Left ventricle myocardium inferior (tissue), 1 donor: ENCODE results near the gene PABPN1L. TPM values are rescaled to one million over a fixed set of nuclear protein-coding genes. Genes with fewer than 3 reads are reported as not detected.

ENCODE experiments used
- DNase-seq: peaks from one replicate; pipeline ENCODE4 v3.0.0-alpha.2; 2020
- H3K27ac ChIP-seq: fragments of 200-600 bp; replicated peaks from 2 replicates; pipeline ENCODE4 v1.8.0; 2021
- H3K27me3 ChIP-seq: fragments of 200-600 bp; 2 replicates; pipeline ENCODE4 v1.8.0; 2021; ENCODE audit warnings: low read depth
- H3K36me3 ChIP-seq: fragments of 200-600 bp; 2 replicates; pipeline ENCODE4 v1.8.0; 2021
- H3K4me1 ChIP-seq: fragments of 200-600 bp; 2 replicates; pipeline ENCODE4 v1.8.0; 2021
- H3K4me3 ChIP-seq: fragments of 200-600 bp; 2 replicates; pipeline ENCODE4 v1.8.0; 2021; ENCODE audit warnings: mild to moderate bottlenecking, moderate library complexity
- H3K9me3 ChIP-seq: fragments of 200-600 bp; replicated peaks from 2 replicates; pipeline ENCODE4 v1.8.0; 2021
- intact Hi-C: fragments of 100-400 bp; cut with micrococcal nuclease; formaldehyde crosslinking; loops from one replicate; pipeline ENCODE4 v1.11.0; 2022
- total RNA-seq: library from RNA; stranded (reverse); fragmentation: NEBNext Ultra II Directional; extraction: Animal tissue kit (Norgen Biotek cat#: 25700); gene quantifications from one replicate; pipeline ENCODE4 v1.2.1, GENCODE V29; 2021
- TF ChIP-seq, protein P1 (sequence below): fragments of 200-600 bp; IDR thresholded peaks from 2 replicates; pipeline ENCODE4 v1.8.0; 2021; ENCODE audit warnings: antibody characterized with exemption, mild to moderate bottlenecking, borderline replicate concordance
- donor health status: DM: no; HTN: yes; CAD: no; lungs with severe emphysema.

The PABPN1L gene
- total RNA-seq, 1 donor from 2014 or later = not detected

DNA sequence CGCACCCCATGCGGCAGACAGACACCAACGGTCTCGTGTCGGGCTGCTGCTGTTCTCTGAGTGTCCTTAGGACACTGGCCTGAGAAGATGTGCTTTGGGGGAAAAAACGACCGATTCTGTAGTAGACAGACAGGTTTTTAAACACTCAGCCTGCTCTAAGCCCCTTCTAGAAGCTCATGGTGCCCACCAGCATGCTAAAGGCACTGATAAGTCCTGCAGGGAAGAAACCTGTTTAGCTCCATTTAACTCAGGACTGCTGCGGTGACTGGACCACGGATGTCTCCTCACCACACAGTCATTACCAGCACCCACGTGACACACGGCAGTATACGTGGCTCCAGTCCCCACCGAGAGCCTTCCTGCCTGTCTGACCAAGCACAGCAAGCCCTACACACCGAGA, 35.7 kb downstream of the PABPN1L start:
- H3K36me3 ChIP-seq = peaks cover 39% of the 10 kb centered on the region
- TF ChIP-seq, protein P1, sequence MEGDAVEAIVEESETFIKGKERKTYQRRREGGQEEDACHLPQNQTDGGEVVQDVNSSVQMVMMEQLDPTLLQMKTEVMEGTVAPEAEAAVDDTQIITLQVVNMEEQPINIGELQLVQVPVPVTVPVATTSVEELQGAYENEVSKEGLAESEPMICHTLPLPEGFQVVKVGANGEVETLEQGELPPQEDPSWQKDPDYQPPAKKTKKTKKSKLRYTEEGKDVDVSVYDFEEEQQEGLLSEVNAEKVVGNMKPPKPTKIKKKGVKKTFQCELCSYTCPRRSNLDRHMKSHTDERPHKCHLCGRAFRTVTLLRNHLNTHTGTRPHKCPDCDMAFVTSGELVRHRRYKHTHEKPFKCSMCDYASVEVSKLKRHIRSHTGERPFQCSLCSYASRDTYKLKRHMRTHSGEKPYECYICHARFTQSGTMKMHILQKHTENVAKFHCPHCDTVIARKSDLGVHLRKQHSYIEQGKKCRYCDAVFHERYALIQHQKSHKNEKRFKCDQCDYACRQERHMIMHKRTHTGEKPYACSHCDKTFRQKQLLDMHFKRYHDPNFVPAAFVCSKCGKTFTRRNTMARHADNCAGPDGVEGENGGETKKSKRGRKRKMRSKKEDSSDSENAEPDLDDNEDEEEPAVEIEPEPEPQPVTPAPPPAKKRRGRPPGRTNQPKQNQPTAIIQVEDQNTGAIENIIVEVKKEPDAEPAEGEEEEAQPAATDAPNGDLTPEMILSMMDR = no peak

DNA sequence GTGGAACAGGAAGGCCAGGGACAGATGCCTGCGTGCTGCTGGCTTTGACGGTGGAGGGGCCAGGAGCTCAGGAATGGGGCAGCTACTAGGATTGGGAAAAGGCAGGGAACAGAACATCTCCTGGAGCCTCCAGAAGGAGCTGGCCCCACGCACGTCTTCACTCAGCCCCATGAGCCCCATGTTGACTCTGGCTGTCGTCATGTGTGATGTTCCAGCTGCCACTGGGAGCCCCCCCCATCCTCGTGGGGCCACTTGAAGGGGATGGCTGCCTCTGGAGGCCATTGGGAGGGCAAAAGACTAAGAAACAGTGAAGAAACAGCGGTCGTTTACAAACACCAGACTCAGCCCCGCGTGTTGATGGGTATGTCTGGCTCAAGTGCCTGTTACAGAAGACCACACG, 36.2 kb downstream of the PABPN1L start:
- Histone ChIP-seq H3K4me3 (no peak overlapping the region), H3K27me3 (no peaks in the 10 kb centered on the region), H3K27ac (peak overlapping the region; percentile 28), H3K9me3 (no peaks in the 10 kb centered on the region), H3K4me1 (no peaks in the 10 kb centered on the region), H3K36me3 (peaks cover 34% of the 10 kb centered on the region)
- peak; percentile 57 for DNase-seq
- TF ChIP-seq, protein P1 = no peak
- intact Hi-C loops = no loop called here

More for the DNA sequence above, 35.7 kb downstream of the PABPN1L start:
- no peaks in the 10 kb centered on the region for H3K27me3 ChIP-seq
- no peaks in the 10 kb centered on the region for H3K9me3 ChIP-seq
- intact Hi-C loops = no loop called here
- no peaks in the 10 kb centered on the region for H3K4me1 ChIP-seq
- H3K27ac ChIP-seq = peak overlapping the region; percentile 28
- H3K4me3 ChIP-seq = no peak overlapping the region
- no peak for DNase-seq

DNA sequence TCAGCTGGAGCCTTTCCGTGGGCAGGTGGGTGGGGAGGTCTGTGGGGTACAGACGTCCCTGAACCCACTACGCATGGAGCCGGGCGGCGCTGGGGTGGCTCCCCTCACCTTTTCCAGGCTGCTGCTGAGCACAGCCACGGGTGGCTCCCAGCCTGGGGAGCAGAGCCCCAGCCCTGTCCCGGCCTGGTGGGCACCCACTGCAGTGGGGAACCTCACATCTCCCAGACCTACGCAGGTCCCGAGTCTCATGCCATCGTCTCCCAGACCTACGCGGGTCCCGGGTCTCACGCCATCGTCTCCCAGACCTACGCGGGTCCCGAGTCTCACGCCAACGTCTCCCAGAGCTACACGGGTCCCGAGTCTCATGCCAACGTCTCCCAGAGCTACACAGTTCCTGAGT, 37.7 kb downstream of the PABPN1L start:
- TF ChIP-seq, protein P1 = no peak
- no peak for DNase-seq
- H3K27me3 ChIP-seq = no peaks in the 10 kb centered on the region
- no peaks in the 10 kb centered on the region for H3K9me3 ChIP-seq
- H3K4me3 ChIP-seq = no peak overlapping the region
- no peaks in the 10 kb centered on the region for H3K4me1 ChIP-seq
- no peak overlapping the region for H3K27ac ChIP-seq
- H3K36me3 ChIP-seq = peaks cover 36% of the 10 kb centered on the region
- intact Hi-C loops = no loop called here

DNA sequence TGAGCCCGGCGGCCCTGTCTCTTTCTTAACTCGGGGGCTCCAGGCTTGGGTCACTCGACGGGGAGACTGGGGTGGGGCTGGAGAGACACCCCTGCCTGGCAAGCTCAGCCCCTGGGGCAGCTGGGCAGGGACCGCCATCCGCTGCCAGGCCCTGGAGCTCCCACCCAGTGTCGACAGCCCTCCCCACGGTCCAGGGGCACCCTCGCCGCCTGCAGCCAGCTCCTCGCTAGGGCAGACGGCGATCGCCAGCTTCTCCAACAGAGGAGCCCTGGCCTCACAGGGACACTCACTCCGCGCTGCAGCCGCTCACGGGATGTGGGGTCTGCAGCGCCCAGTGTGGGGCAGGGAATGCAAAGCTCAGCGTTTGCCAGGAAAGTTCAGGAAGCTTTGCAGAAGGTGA, 38.7 kb downstream of the PABPN1L start:
- H3K4me3 ChIP-seq = no peak overlapping the region
- H3K27ac ChIP-seq = no peak overlapping the region
- TF ChIP-seq, protein P1 = no peak
- H3K36me3 ChIP-seq = peaks cover 41% of the 10 kb centered on the region
- no peak for DNase-seq
- H3K4me1 ChIP-seq = no peaks in the 10 kb centered on the region
- intact Hi-C loops = no loop called here
- H3K9me3 ChIP-seq = no peaks in the 10 kb centered on the region
- H3K27me3 ChIP-seq = no peaks in the 10 kb centered on the region

DNA sequence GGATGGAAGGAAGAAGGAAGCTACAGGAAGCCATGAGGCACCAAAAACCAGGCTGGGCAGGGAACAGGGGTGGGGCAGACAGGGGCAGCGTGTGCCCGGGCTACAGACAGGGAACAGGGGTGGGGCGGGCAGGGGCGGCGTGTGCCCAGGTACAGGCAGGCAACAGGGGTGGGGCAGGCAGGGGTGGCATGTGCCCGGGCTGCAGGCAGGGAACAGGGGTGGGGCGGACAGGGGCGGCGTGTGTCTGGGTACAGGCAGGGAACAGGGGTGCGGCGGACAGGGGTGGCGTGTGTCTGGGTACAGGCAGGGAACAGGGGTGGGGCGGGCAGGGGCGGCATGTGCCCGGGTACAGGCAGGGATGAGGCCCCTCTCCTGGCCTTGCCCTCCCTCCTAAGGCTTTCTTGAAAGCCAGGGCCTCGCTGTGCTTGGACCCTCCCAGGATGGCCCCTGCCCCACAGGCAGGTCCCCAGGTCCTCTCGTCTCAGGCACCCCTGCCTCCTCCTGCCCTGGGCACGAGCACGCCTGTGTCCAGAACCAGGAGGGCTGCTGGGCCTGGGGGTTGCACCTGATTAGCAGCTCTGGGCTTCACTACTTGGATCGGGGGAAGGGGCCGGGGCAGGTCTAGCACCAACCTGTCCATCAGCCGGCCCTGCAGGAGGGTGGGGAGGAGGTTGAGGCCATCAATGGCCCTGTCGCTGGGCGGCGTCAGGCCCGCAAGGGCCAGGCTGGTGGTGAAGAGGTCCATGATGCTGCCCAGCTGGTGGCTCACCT, 40.2 kb downstream of the PABPN1L start:
- H3K27ac ChIP-seq = no peak overlapping the region
- no peak for DNase-seq
- H3K4me3 ChIP-seq = no peak overlapping the region
- H3K9me3 ChIP-seq = no peaks in the 10 kb centered on the region
- H3K27me3 ChIP-seq = no peaks in the 10 kb centered on the region
- TF ChIP-seq, protein P1 = no peak
- peaks cover 56% of the 10 kb centered on the region for H3K36me3 ChIP-seq
- H3K4me1 ChIP-seq = no peaks in the 10 kb centered on the region
- intact Hi-C loops = no loop called here
